ENCODE measurements around the gene TNFAIP3.

The TNFAIP3 gene

DNA sequence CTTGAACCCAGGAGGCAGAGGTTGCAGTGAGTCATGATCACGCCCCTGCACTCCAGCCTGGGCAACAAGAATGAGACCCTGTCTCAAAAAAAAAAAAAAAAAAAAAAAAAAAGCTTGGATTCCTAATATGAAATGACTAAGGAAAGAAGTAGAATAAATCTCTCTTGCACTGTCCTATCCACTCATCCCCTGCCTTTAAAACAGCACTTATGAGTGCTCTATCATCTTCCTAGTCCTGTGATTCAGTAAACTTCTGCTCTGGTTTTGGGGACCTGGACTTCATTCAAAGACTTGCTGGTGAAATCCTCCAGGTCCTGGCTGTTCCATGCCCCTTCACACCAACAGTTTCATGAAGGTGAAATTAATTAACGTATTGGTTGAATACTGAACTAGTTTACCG is 29.6 kb downstream of the TNFAIP3 start:
- Histone ChIP-seq H3K9me3 (no peaks in the 10 kb centered on the region), H3K4me1 (no peaks in the 10 kb centered on the region), H3K4me3 (no peak overlapping the region), H3K36me3 (replicated peaks) (no peaks in the 10 kb centered on the region), H3K27me3 (ENCODE audit: low read depth) (no peaks in the 10 kb centered on the region)
- in situ Hi-C loops (cut with MboI; ENCODE audit: low sequenced_read_pairs), result no loop called here
- no peak for DNase-seq (ENCODE audit: low spot score in 2 of 2)

DNA sequence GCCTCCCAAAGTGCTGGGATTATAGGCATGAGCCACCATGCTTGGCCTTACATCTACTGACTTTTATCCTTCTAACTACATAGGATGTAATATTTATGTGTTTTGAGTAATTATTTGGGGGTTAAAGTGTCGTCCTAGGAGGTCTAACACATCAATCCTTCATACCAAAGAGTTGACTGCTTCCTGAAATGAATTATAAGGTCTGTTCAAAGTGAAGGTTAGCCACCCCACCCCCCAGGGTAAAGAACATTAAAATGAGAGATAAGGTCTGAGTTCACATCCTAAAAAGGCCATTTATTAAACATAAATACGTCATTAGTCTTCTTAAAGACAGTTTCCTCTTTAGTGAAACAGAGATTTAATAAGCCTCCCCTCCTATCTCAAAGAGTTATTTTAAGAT is 33.8 kb downstream of the TNFAIP3 start:
- no peaks in the 10 kb centered on the region for H3K9me3 ChIP-seq
- no peaks in the 10 kb centered on the region for H3K27me3 ChIP-seq (ENCODE audit: low read depth)
- in situ Hi-C loops (cut with MboI; ENCODE audit: low sequenced_read_pairs), result no loop called here
- no peaks in the 10 kb centered on the region for H3K4me1 ChIP-seq
- DNase-seq (ENCODE audit: low spot score in 2 of 2), result no peak
- no peak overlapping the region for H3K4me3 ChIP-seq
- no peaks in the 10 kb centered on the region for H3K36me3 ChIP-seq (replicated peaks)

DNA sequence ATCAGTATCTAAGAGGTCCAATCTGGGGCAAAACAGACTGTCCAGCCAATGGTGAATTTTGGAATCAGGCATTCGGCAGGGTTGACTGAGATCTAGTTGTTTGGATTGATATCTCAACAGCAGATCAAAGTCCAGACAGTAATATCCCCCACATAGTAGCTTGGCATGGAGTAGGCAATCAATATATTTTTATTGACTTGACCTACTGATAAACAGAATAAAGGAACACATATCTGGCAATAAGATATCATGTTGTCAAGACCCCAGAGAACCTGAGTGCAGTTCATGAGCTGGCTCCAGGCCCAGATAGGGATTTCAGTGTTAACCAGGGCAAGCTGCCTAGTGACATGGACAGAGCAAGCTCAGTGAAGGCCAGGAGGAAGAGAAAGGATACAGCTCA is 34.4 kb downstream of the TNFAIP3 start:
- H3K4me3 ChIP-seq, result no peak overlapping the region
- DNase-seq (ENCODE audit: low spot score in 2 of 2), result no peak
- no peaks in the 10 kb centered on the region for H3K27me3 ChIP-seq (ENCODE audit: low read depth)
- no peaks in the 10 kb centered on the region for H3K4me1 ChIP-seq
- no peaks in the 10 kb centered on the region for H3K36me3 ChIP-seq (replicated peaks)
- in situ Hi-C loops (cut with MboI; ENCODE audit: low sequenced_read_pairs), result no loop called here
- H3K9me3 ChIP-seq, result no peaks in the 10 kb centered on the region

- Histone ChIP-seq H3K4me1 (no peaks in the 10 kb centered on the region), H3K9me3 (no peaks in the 10 kb centered on the region), H3K4me3 (no peak overlapping the region), H3K27me3 (ENCODE audit: low read depth) (no peaks in the 10 kb centered on the region), H3K36me3 (replicated peaks) (no peaks in the 10 kb centered on the region)
- no peak for DNase-seq (ENCODE audit: low spot score in 2 of 2)
- in situ Hi-C loops (cut with MboI; ENCODE audit: low sequenced_read_pairs), result no loop called here
These were observed 35.6 kb downstream of the TNFAIP3 start for GRCh38 chr6:137902699-137903098.

DNA sequence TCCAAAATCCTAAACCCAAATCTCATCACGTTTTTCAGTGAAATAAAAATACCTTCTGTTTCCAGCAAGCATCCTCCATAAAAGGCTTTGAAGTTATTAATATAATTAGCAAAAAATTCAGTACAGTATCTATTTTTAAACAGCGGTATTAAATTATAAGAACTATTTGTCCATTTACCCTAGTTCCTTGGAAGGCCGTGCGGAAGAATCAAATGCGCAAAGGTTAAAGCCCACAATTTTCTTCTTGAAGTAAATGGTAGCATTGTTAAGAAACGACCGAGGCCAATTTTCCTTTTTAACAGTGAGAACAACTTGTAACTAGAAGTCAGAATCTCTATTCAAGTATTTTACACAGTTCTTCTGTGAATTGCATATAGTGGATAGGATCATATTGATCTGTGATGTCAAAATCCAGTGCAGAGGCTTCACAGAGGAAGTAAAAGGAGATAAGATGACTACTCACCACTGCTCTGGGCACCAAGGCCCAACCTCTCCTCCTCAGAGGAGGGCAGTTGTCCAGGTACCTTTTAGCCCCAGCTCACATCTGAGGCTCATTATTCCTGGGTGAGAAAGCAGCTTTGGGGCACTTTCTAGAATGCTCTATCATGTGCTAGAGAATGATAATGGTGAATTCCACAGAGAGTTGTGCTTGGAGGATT is 36.3 kb downstream of the TNFAIP3 start:
- in situ Hi-C loops (cut with MboI; ENCODE audit: low sequenced_read_pairs), result no loop called here
- no peaks in the 10 kb centered on the region for H3K9me3 ChIP-seq

DNA sequence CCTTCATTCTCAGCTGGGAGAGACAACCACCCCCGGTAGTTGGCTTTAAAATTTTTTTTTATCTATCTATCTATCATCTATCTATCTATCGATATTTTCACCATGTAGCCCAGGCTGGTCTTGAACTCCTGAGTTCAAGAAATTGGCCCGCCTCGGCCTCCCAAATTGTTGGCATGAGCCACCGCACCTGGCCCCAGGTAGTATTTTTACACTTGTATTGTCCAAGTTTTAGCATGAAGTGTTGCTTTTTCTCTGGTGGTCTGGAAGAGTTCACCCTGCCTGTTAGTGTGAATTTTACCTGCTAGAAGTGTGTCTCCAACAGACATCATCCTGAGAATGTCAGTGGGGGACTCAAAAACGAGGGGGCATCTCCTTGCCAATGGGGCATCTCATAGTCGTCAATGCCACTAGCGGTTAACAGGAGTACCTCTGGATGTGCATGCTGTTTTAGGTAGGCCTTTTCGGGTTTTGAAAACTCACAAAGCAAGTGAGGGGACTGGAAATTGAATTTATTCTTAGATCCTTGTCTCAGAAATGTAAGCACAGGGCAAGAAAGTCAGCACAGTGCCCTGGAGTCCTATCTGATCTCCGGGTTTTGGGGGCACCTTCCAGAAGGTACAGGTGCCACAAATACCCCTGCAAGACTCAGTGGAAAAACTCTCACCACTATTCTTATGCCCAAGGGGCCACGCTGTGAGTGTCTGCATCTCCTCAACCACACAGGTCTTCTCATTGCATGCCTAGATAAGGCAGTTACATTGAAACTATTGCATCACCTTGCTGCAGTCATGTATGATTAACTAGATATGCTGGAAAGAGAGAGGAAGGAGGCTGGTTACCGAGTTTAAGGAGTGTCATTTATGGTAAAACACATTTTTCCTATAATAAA is 37.1 kb downstream of the TNFAIP3 start:
- no peaks in the 10 kb centered on the region; the same call in 1 of the 2 replicates for H3K27me3 ChIP-seq (ENCODE audit: low read depth)
- in situ Hi-C loops (cut with MboI; ENCODE audit: low sequenced_read_pairs), result no loop called here
- no peaks in the 10 kb centered on the region for H3K4me1 ChIP-seq
- no peaks in the 10 kb centered on the region for H3K36me3 ChIP-seq (replicated peaks)
- H3K9me3 ChIP-seq, result no peaks in the 10 kb centered on the region
- DNase-seq (ENCODE audit: low spot score in 2 of 2), result no peak
- no peak overlapping the region for H3K4me3 ChIP-seq

More for the DNA sequence above, 36.3 kb downstream of the TNFAIP3 start:
- Histone ChIP-seq H3K4me3 (no peak overlapping the region), H3K36me3 (replicated peaks) (no peaks in the 10 kb centered on the region), H3K27me3 (ENCODE audit: low read depth) (no peaks in the 10 kb centered on the region), H3K4me1 (no peaks in the 10 kb centered on the region)
- DNase-seq (ENCODE audit: low spot score in 2 of 2), result no peak

- H3K27me3 ChIP-seq (ENCODE audit: low read depth), result peaks cover 5% of the 10 kb centered on the region
- in situ Hi-C loops (cut with MboI; ENCODE audit: low sequenced_read_pairs), result no loop called here
- H3K9me3 ChIP-seq, result no peaks in the 10 kb centered on the region
- no peaks in the 10 kb centered on the region for H3K36me3 ChIP-seq (replicated peaks)
- no peak overlapping the region for H3K4me3 ChIP-seq
- no peaks in the 10 kb centered on the region for H3K4me1 ChIP-seq
- DNase-seq (ENCODE audit: low spot score in 2 of 2), result no peak
These were observed 38.0 kb downstream of the TNFAIP3 start for GRCh38 chr6:137904822-137905617.

GRCh38 chr6:137906020-137906472 is 39.0 kb downstream of the TNFAIP3 start:
- no peak overlapping the region for H3K4me3 ChIP-seq
- no peaks in the 10 kb centered on the region for H3K9me3 ChIP-seq
- no peaks in the 10 kb centered on the region for H3K36me3 ChIP-seq (replicated peaks)
- in situ Hi-C loops (cut with MboI; ENCODE audit: low sequenced_read_pairs), result no loop called here
- no peaks in the 10 kb centered on the region for H3K4me1 ChIP-seq
- DNase-seq (ENCODE audit: low spot score in 2 of 2), result no peak
- peaks cover 11% of the 10 kb centered on the region for H3K27me3 ChIP-seq (ENCODE audit: low read depth)

GRCh38 chr6:137907170-137907569 is 40.1 kb downstream of the TNFAIP3 start:
- H3K9me3 ChIP-seq, result no peaks in the 10 kb centered on the region

DNA sequence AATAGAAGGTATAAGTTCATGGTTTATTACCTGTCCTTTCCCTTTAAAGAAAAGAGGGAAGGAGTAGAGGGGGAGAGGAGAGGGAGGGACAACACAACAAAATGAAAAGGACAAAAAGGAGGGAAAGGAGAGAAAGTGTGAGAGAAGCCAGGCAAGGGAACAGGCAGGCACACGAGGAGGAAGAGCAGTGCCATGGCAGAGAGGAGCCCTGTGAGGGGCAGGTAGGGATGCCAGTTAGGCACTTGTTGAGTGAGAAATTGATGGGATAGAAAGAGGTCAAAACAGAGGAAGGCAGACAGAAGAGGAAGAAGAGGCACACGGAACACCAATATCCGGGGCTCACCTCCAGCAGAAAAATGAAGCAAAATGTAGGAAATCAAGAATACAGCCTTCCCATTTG is 42.5 kb downstream of the TNFAIP3 start:
- no peaks in the 10 kb centered on the region for H3K36me3 ChIP-seq (replicated peaks)
- peaks cover 21% of the 10 kb centered on the region for H3K27me3 ChIP-seq (ENCODE audit: low read depth)
- H3K9me3 ChIP-seq, result no peaks in the 10 kb centered on the region
- DNase-seq (ENCODE audit: low spot score in 2 of 2), result no peak
- in situ Hi-C loops (cut with MboI; ENCODE audit: low sequenced_read_pairs), result no loop called here
- no peak overlapping the region for H3K4me3 ChIP-seq
- no peaks in the 10 kb centered on the region for H3K4me1 ChIP-seq

More at GRCh38 chr6:137907170-137907569, 40.1 kb downstream of the TNFAIP3 start:
- no peak for DNase-seq (ENCODE audit: low spot score in 2 of 2)
- no peaks in the 10 kb centered on the region for H3K4me1 ChIP-seq
- no peak overlapping the region for H3K4me3 ChIP-seq
- H3K27me3 ChIP-seq (ENCODE audit: low read depth), result peaks cover 18% of the 10 kb centered on the region
- in situ Hi-C loops (cut with MboI; ENCODE audit: low sequenced_read_pairs), result no loop called here
- H3K36me3 ChIP-seq (replicated peaks), result no peaks in the 10 kb centered on the region

DNA sequence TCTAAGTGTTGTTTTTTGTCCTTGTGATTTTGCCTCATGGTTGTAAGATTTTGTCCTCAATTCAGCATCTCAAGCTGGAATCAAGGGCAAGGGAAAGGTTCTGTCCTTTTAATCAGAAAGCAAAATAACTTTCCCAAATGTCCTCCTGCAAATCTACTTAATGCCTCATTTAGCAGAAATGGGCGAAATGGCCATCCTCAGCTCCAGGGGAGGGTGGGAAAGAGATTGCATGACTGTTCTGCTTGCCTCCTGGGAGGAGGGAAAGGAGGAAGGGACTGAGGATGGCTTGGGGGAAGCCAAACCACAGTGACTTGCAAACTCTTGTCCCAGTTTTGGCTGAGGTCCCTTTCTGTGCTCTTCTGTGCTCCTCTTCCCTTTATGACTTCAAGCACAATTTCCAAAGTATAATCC is 43.4 kb downstream of the TNFAIP3 start:
- no peaks in the 10 kb centered on the region for H3K36me3 ChIP-seq (replicated peaks)
- H3K4me1 ChIP-seq, result no peaks in the 10 kb centered on the region
- DNase-seq (ENCODE audit: low spot score in 2 of 2), result no peak
- H3K4me3 ChIP-seq, result no peak overlapping the region
- H3K27me3 ChIP-seq (ENCODE audit: low read depth), result peaks cover 21% of the 10 kb centered on the region
- H3K9me3 ChIP-seq, result no peaks in the 10 kb centered on the region
- in situ Hi-C loops (cut with MboI; ENCODE audit: low sequenced_read_pairs), result no loop called here

DNA sequence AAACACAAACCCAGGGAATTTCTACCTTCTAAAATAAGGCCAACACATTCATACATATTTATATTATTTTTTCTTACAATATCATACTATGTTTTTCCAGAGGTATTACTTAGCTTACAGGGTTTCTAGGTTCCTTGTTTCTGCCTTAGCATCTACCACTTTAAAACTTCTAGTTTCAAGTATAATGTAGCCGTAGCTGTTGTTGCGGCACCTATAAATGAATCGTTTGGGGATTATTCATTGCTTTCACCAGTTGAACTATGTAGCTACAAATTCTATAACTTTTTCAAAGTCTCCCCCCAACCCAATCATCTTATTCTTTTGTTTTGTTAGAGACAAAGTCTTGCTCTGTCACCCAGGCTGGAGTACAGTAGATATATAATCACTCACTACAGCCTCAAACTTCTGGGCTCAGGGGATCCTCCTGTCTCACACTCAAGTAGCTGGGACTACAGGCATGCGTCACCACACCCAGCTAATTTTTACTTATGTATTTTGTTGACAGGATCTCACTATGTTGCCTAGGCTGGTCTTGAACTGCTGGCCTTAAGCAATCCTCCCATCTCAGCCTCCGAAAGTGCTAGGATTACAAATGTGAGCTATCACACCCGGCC is 43.9 kb downstream of the TNFAIP3 start:
- in situ Hi-C loops (cut with MboI; ENCODE audit: low sequenced_read_pairs), result no loop called here
- Histone ChIP-seq H3K27me3 (ENCODE audit: low read depth) (peaks cover 21% of the 10 kb centered on the region), H3K36me3 (replicated peaks) (no peaks in the 10 kb centered on the region), H3K4me3 (no peak overlapping the region), H3K4me1 (no peaks in the 10 kb centered on the region), H3K9me3 (no peaks in the 10 kb centered on the region)
- DNase-seq (ENCODE audit: low spot score in 2 of 2), result no peak

DNA sequence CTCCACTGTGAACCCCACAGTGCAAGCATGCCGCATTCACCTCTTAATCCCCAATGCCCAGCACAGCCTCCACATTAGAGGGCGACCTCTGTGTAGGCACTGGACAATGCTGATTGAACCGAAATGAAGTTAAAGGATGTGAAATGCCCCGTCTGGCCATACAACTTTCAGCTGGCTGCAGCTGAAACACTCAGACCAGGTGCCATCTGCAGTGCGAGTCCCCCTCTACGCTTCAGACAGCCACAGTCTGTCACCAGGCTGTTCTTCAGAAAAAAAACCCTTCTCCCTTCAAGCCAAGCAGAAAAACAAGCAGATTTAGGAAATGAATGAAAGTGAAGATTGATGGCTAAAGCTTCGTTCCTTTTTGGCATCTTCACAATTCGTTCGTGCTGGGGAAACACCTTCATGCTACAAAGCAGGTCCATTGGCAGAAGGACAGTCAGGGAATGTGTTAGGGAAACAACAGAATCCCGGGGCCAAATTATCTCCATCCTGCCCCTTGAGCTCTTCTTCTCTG is 44.7 kb downstream of the TNFAIP3 start:
- no peak for DNase-seq (ENCODE audit: low spot score in 2 of 2)
- Histone ChIP-seq H3K36me3 (replicated peaks) (no peaks in the 10 kb centered on the region), H3K27me3 (ENCODE audit: low read depth) (peaks cover 21% of the 10 kb centered on the region), H3K4me1 (no peaks in the 10 kb centered on the region), H3K9me3 (no peaks in the 10 kb centered on the region), H3K4me3 (no peak overlapping the region)
- in situ Hi-C loops (cut with MboI; ENCODE audit: low sequenced_read_pairs), result no loop called here

Data from HAP-1 (cell line).